ENCODE data around the gene TRAF5.
A peak's percentile ranks its signal among the peaks of the same experiment; 100 is the strongest.
"Not testable (repeated sequence)": the region's sequence is repeated elsewhere in the genome, so short reads cannot be mapped to it uniquely, and the experiment has no call there.

TRAF5 gene

GRCh38 chr1:211378844-211379243 lies 52.2 kb downstream of the TRAF5 start:
- DNase-seq (ENCODE audit: low read depth in 2 of 2) = no peak

DNA sequence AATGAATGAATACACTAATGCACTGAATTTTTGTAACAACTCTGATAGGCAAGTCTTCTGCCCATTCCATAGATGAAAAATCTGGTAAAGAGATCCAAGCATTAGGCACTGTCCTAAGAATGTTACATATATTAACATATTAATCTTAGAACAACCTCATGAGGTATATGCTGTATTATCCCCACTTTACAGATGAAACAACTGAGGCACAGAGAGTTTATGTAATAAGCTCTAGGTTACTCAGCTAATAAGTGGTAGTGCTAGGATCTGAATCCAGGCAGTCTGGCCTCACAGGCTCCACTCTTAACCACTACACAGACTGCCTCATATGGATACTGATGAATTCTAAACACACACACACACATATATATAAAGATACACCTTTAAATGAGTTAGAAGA lies 52.8 kb downstream of the TRAF5 start:
- DNase-seq (ENCODE audit: low read depth in 2 of 2) = no peak

DNA sequence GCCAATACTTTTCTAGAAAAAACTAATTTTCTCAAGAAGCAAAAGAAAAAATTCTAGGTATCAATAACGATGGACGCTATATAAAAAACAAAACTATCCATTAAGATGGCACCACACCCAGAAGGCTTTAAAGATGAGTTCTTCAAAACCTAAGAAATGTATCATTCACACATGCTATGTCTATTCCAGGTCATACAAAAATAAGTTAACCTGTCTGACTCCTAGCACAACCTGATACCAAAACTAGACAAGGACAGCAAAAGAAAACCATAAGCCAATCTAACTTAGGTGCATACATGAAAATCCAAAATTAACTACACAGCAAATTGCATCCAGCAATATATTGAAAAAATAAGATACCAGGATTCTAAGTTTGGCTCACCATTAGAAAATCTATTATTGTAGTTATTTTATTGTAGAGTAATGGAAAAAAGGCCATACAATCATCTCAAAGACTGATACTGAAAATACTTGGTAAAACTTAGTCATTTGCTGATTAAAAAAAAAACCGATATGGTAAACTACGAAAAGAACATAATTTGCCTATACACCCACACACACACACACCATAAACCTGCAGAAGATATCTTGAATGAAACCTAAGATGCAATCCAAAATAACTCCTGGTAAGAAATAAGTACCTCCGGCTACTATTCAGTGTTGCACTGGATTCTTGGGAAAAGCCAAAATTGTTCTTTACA lies 55.0 kb downstream of the TRAF5 start:
- DNase-seq (ENCODE audit: low read depth in 2 of 2) = no peak

DNA sequence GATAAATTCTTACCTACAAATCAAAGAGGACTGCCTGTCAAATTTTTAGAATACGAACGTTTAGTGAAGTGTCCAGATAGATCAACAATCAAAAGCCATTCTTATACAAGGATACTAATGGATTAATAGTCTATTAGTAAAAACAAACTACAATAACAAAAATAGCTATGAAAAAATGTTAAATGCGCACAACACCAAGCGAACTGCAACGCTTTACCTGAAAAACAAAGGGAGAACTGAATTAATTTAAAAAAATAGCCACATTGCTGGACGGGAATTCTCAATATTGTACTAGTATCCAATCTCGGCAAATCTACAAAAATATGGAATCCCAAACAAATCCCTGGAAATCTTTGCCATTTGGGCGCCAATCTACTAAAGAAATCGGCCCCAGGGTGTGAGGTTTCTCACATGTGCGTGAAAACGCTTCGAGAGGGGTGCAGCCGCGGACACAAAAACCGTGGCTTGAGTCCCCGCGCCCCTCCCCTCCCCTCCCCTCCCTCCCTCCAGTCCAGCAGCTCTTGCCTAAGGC lies 55.6 kb downstream of the TRAF5 start:
- no peak for DNase-seq (ENCODE audit: low read depth in 2 of 2)

- peak; percentile 66 to 78 for DNase-seq (ENCODE audit: low read depth in 2 of 2)
These were observed 56.3 kb downstream of the TRAF5 start for GRCh38 chr1:211382714-211383480.

DNA sequence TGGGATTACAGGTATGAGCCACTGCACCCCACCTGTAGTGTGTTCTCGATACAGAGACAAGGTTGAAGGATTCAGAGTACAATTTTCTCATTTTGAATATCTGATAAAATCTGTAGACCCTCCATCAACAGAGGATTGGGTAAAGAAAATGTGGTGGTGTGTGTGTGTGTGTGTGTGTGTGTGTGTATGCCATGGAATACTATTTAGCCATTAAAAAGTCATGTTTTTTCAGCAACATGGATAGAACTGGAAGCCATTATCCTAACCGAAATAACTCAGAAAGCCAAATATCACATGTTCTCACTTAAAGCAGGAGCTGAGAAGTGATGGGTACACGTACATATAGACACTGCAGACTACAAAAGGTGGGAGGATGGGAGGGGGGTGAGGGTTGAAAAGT lies 57.9 kb downstream of the TRAF5 start:
- DNase-seq (ENCODE audit: low read depth in 2 of 2) = no peak

GRCh38 chr1:211386921-211387320 lies 60.3 kb downstream of the TRAF5 start:
- no peak for DNase-seq (ENCODE audit: low read depth in 2 of 2)

- not testable (repeated sequence) for DNase-seq (ENCODE audit: low read depth in 2 of 2)
These were observed 64.2 kb downstream of the TRAF5 start for GRCh38 chr1:211390829-211391228.

DNA sequence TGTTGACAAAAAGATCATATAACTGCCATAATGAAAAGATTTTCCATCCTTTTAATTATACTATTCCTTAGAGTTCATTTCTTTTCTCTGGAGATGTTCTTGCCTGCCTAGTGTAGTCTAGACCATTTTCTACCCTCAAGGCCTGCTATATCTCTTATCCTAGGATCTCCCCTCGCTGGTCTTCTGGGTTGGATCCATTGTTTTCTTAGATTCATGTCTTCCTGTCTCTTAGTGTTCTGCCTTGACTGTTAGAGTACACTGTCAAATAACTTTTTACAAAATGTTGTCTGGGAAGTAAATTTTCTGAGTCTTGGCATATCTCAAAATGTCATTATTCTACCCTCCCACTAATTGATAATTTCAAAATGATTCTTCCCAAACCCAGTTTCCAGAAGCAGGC lies 66.6 kb downstream of the TRAF5 start:
- DNase-seq (ENCODE audit: low read depth in 2 of 2) = no peak

GRCh38 chr1:211398266-211398930 lies 71.8 kb downstream of the TRAF5 start:
- not testable (repeated sequence) for DNase-seq (ENCODE audit: low read depth in 2 of 2)

DNA sequence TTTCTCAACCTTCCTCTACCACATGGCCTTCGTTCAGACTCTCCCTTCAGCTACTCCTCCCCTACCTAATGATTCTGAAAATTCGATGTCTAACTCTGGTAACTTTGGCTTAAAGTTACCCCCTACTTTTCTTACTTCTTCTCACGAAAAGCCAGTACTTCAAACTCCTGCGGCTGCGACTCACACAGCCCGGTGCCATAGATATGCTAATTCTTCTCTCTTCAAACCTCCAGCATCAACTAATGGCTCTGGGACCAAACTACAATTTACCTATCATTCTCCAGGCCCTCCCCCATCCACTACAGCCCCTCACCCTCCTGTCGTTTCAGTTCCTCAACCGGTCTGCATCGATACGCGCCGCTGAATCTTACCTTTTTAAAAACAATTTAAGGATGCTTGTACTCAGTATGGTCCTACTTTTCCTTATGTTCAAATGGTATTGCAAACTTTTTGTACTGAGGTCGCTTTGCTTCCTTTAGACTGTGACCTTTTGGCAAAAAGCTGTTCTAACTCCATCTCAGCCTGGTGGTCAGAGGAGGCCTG lies 73.3 kb downstream of the TRAF5 start:
- DNase-seq (ENCODE audit: low read depth in 2 of 2) = not testable (repeated sequence)

DNA sequence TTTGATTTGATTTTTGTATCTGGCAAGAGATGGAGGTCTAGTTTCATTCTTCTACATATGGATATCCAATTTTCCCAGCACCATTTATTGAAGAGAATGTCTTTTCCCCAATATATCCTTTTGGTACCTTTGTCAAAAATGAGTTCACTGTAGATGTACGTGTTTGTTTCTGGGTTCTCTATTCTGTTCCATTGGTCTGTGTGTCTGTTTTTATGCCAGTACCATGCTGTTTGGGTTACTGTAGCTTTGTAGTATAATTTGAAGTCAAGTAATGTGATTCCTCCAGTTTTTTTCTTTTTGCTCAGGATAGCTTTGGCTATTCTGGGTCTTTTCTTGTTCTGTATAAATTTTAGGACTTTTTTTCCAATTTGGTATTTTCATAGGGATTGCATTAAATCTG lies 75.1 kb downstream of the TRAF5 start:
- not testable (repeated sequence) for DNase-seq (ENCODE audit: low read depth in 2 of 2)

DNA sequence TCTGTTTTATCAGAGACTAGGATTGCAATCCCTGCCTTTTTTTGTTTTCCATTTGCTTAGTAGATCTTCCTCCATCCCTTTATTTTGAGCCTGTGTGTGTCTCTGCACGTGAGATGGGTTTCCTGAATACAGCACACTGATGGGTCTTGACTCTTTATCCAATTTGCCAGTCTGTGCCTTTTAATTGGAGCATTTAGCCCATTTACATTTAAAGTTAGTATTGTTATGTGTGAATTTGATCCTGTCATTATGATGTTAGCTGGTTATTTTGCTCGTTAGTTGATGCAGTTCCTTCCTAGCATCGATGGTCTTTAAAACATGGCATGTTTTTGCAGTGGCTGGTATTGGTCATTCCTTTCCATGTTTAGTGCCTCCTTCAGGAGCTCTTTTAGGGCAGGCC lies 79.5 kb downstream of the TRAF5 start:
- DNase-seq (ENCODE audit: low read depth in 2 of 2) = not testable (repeated sequence)

DNA sequence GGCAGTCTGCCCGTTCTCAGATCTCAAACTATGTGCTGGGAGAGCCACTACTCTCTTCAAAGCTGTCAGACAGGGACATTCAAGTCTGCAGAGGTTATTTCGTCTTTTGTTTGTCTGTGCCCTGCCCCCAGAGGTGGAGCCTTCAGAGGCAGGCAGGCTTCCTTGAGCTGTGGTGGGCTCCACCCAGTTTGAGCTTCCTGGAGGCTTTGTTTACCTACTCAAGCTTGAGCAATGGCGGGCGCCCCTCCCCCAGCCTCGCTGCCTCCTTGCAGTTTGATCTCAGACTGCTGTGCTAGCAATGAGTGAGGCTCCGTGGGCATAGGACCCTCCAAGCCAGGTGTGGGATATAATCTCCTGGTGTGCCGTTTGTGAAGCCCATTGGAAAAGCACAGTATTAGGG lies 81.1 kb downstream of the TRAF5 start:
- not testable (repeated sequence) for DNase-seq (ENCODE audit: low read depth in 2 of 2)

DNA sequence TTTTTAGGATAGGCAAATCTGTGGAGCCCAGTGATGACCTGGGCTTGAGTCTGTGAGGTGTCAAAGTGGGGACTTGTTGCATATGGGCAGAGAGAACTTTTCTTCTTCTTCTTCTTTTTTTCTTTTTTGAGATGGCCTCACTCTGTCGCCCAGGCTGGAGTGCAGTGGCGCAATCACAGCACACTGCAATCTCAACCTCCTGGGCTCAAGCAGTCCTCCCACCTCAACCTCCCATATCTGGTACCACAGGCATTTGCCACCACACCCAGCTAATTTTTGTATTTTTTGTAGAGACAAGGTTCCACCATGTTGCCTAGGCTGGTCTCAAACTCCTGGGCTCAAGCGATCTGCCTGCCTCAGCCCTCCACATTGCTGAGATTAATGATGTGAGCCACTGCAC lies 85.0 kb downstream of the TRAF5 start:
- DNase-seq (ENCODE audit: low read depth in 2 of 2) = no peak

GRCh38 chr1:211415700-211416099 lies 89.1 kb downstream of the TRAF5 start:
- DNase-seq (ENCODE audit: low read depth in 2 of 2) = no peak

DNA sequence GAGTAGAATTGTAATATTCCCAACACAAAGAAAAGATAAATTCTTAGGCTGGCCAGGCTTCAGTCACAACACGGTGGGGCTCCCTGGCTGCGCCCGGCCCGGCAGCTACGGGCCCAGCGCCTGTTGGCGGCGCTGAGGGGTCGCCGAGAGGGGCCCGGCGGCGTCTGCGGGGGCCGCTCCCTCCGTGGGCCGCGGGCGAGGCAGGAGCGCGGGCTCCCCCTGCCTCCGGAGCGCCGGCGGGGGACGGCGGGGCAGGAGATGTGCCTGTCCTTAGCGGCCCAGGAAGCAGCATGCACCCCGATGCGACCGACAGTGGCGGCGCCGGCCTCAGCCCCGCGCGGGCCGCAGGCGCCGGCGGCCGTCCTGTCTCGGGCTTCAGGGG lies 89.6 kb downstream of the TRAF5 start:
- DNase-seq (ENCODE audit: low read depth in 2 of 2) = peak in 1 of 2 donors; percentile 9

DNA sequence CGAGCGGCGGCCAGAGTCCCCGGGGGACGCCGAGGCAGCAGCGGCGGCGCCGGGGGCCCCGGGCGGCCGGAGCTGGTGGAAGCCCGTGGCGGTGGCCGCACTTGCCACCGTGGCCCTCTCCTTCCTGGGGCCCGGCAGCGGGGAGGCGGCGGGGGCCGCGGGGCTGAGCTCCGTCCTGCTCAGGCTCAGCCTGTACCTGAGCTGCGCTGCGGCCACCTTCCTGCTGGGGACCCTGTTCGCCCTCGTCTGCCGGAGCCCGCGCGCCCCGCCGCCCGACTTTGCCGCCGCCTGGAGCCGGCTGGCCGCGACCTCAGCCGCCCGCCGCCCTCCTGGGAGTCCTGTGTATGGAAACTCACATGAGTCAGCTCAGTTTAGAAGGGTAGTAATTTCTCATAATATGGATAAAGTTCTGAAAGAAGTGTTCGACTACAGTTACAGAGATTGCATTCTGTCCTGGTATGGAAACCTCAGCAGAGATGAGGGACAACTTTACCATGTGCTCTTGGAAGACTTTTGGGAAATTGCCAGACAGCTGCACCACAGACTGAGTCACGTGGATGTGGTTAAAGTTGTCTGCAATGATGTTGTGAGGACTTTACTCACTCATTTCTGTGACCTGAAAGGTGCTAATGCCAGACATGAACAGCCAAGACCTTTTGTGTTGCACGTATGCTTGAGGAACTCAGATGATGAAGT lies 90.1 kb downstream of the TRAF5 start:
- DNase-seq (ENCODE audit: low read depth in 2 of 2) = peak; percentile 19 to 30

DNA sequence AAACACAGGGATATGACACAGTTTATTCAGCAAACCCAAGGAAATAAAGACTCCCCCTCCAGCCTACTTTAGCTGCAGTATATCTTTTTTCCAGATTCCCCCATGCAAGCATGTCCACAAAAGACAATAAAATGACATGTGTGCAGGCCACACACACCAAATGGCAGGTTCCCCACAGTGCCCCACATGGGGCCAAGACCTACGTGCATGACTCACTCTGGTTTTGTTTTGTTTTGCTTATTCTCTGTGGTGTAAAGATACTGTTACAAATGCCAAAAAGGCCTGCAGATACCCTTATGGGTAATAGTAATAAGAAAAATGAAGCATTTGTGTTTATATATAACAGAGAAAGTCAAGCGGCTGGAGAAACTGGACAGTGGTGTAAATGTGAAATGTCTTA lies 93.8 kb downstream of the TRAF5 start:
- no peak for DNase-seq (ENCODE audit: low read depth in 2 of 2)

DNA sequence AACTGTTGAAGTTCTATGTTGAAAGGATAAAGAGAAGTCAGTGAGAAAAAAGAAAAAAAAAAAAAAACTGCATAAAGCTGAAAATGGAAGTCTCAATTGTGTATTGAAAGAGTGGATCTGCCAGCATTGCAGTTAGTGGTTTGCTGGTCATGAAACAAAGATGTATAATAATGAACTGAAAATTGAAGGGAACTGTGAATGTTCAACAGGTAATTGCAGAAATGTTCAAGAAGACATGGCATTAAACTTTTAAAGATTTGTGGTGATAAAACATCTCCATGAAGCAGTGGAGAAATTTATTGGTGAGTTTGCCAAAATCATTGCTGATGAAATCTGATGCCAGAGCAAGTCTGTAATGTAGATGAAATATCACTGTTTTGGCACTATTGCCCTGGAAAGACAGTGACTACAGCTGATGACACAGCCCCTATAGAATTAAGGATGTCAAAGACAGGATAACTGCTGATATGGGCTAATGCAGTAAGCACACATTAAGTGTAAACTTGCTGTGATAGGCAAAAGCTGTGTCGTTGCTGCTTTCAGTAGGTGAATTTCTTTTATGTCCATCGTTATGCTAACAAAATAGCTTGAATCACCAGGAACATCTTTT lies 94.3 kb downstream of the TRAF5 start:
- DNase-seq (ENCODE audit: low read depth in 2 of 2) = no peak

DNA sequence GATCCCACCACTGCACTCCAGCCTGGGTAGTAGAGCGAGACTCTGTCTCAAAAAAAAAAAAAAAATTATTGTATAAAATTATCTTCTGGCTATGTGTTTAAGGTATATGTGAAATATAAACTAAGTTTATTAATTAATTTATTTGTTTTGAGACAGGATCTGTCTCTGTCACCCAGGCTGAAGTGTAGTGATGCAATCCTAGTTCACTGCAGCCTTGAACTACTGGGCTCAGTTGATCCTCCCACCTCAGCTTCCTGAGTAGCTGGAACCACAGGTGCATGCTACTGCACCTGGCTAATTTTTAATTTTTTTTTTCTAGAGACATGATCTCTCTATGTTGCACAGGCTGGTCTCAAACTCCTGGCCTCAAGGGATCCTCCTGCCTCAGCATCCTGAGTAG lies 97.4 kb downstream of the TRAF5 start:
- no peak for DNase-seq (ENCODE audit: low read depth in 2 of 2)
